Body of pancreas (tissue), 4 donors: ENCODE data around the gene OR2V1.

Experiments
- CTCF ChIP-seq, 7 experiments: fragments of 450-650 bp in 4 of 7; fragments of 200-600 bp in 3 of 7; sonication (generic) in 3 of 7; IDR thresholded peaks; one replicate each; pipeline ENCODE4 v1.5.1; 2016 to 2019; ENCODE audit warnings: antibody characterized with exemption in 7 of 7
- POLR2A ChIP-seq, 3 donors: fragments of 450-650 bp; IDR thresholded peaks; one replicate each; pipeline ENCODE4 v1.6.1; 2016; ENCODE audit warnings: antibody characterized with exemption in 3 of 3, mild to moderate bottlenecking in 2 of 3

- TF ChIP-seq CTCF (IDR thresholded peaks at IDR 0.05), result no peak
- TF ChIP-seq POLR2A (IDR thresholded peaks at IDR 0.05), result no peak
Observed at GRCh38 chr5:181131514-181131913, 545 bp upstream of the OR2V1 start.
